Nephron (organoid): ENCODE results near the gene GRIK4.

Experiments used
- H3K27ac Mint-ChIP-seq, 3 experiments: 2 replicates each; pipeline ENCODE4 v1.8.0; 2020; ENCODE audit warnings: mixed read lengths in 3 of 3, mild to moderate bottlenecking in 2 of 3, moderate library complexity in 1 of 3
- H3K27me3 Mint-ChIP-seq: 2 replicates; pipeline ENCODE4 v1.8.0; 2021; ENCODE audit warnings: low read depth, mild to moderate bottlenecking, moderate library complexity, mixed read lengths
- H3K36me3 Mint-ChIP-seq: 2 replicates; pipeline ENCODE4 v1.8.0; 2020; ENCODE audit warnings: low read depth, mixed read lengths
- H3K4me1 Mint-ChIP-seq: 2 replicates; pipeline ENCODE4 v1.8.0; 2020; ENCODE audit warnings: mixed read lengths
- H3K4me3 Mint-ChIP-seq, 3 experiments: 2 replicates each; pipeline ENCODE4 v1.8.0; 2020; ENCODE audit warnings: mild to moderate bottlenecking in 3 of 3, mixed read lengths in 3 of 3, moderate library complexity in 2 of 3
- H3K9me3 Mint-ChIP-seq: 2 replicates; pipeline ENCODE4 v1.8.0; 2020; ENCODE audit warnings: mixed read lengths
- TF ChIP-seq, protein P1 (sequence below), 3 experiments: fragments of 200-600 bp; sonication (generic); IDR thresholded peaks; one replicate each; pipeline ENCODE4 v1.5.0; 2021; ENCODE audit warnings: antibody characterized with exemption in 3 of 3; ENCODE audit not compliant: unreplicated experiment in 3 of 3

Gene GRIK4

DNA sequence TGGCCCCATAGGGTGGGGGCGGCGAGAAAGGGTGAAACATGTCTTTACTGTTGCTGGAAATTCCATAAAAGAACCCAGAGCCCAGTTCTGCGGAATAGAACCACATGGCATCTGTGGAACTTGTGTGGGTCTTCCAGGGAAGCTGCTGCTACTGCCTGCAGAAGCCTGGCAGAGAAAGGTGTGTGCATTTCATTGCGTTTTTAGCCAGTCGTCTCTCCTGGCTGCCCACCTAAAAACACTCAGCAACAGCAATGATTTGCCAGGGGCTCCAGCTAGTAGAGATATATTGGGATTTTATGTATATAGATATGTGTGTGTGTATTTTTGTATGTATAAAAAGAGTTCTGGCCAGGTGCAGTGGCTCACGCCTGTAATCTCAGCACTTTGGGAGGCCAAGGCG lies 385.1 kb downstream of the GRIK4 start:
- Mint-ChIP-seq H3K36me3 (no peaks in the 10 kb centered on the region), H3K9me3 (no peaks in the 10 kb centered on the region), H3K27ac (no peak overlapping the region), H3K4me3 (no peak overlapping the region), H3K4me1 (peaks cover 6% of the 10 kb centered on the region), H3K27me3 (peaks cover 12% of the 10 kb centered on the region)
- TF ChIP-seq, protein P1, sequence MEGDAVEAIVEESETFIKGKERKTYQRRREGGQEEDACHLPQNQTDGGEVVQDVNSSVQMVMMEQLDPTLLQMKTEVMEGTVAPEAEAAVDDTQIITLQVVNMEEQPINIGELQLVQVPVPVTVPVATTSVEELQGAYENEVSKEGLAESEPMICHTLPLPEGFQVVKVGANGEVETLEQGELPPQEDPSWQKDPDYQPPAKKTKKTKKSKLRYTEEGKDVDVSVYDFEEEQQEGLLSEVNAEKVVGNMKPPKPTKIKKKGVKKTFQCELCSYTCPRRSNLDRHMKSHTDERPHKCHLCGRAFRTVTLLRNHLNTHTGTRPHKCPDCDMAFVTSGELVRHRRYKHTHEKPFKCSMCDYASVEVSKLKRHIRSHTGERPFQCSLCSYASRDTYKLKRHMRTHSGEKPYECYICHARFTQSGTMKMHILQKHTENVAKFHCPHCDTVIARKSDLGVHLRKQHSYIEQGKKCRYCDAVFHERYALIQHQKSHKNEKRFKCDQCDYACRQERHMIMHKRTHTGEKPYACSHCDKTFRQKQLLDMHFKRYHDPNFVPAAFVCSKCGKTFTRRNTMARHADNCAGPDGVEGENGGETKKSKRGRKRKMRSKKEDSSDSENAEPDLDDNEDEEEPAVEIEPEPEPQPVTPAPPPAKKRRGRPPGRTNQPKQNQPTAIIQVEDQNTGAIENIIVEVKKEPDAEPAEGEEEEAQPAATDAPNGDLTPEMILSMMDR (IDR thresholded peaks at IDR 0.05; ENCODE audit: unreplicated experiment in 3 of 3): no peak

DNA sequence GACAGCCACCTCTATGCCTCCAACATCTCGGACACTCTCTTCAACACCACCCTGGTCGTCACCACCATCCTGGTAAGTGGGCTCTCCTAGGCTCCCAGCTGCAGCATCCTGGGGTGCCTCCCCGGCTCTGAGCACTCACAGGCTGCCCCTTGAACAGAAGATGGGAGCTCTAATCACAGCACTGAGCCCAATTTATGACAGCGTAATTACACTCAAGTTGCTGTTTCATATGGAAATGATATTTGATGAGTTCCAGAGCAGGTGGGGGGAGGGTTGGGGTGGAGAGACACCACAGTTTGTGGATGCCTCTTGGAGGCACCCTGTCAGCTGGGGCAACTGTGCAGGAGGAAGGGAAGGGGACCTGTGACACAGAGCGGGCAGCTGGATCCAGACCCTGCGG lies 387.0 kb downstream of the GRIK4 start:
- Mint-ChIP-seq H3K27ac (no peak overlapping the region), H3K4me1 (peaks cover 6% of the 10 kb centered on the region), H3K27me3 (peaks cover 10% of the 10 kb centered on the region), H3K4me3 (no peak overlapping the region), H3K9me3 (no peaks in the 10 kb centered on the region), H3K36me3 (no peaks in the 10 kb centered on the region)
- TF ChIP-seq, protein P1 (IDR thresholded peaks at IDR 0.05; ENCODE audit: unreplicated experiment in 3 of 3): no peak

DNA sequence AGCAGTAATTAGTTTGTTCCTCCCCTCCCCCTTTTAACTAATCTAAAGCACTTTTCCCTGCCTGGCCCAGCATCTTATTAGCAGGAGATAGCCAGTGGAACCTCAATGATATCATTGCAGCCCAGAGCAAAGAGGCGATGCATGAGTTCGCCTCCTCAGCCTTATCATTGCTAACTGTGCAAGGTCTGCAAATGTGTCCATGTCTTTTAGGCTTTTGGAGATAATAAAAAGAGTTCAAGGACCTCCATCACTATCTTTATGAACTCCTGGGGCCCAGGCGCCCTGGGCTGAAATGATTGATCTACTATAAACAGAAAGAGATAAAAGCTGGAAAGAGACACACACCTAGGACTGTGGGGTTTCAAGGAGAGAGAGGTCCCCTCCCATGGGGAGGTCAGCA lies 388.2 kb downstream of the GRIK4 start:
- H3K36me3 Mint-ChIP-seq: no peaks in the 10 kb centered on the region
- TF ChIP-seq, protein P1 (IDR thresholded peaks at IDR 0.05; ENCODE audit: unreplicated experiment in 3 of 3): no peak
- H3K4me3 Mint-ChIP-seq: no peak overlapping the region
- peaks cover 7% of the 10 kb centered on the region for H3K27me3 Mint-ChIP-seq
- peaks cover under 1% of the 10 kb centered on the region for H3K4me1 Mint-ChIP-seq
- no peaks in the 10 kb centered on the region for H3K9me3 Mint-ChIP-seq
- H3K27ac Mint-ChIP-seq: no peak overlapping the region

DNA sequence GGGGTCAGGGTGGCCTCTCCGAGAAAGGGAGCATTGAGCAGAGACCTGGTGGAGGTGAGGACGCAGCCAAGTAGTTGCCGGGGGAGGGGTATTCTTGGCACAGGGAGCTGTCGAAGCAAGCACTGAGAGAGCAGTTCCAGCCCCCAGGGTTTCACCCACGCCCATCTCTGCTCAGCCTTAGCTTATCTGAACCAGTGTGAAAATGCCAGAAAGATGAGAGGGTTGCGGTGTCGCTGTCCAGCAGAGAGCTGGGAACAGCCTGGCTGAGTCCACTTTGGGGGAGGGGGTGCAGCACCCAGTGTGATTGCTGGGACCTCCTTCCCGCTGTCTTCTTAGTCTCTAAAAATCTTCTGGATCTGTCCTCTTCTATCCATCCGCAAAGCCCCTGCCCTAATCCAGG lies 389.1 kb downstream of the GRIK4 start:
- TF ChIP-seq, protein P1 (IDR thresholded peaks at IDR 0.05; ENCODE audit: unreplicated experiment in 3 of 3): no peak
- no peak overlapping the region for H3K27ac Mint-ChIP-seq
- no peaks in the 10 kb centered on the region for H3K4me1 Mint-ChIP-seq
- no peaks in the 10 kb centered on the region for H3K9me3 Mint-ChIP-seq
- no peak overlapping the region for H3K4me3 Mint-ChIP-seq
- H3K36me3 Mint-ChIP-seq: no peaks in the 10 kb centered on the region
- H3K27me3 Mint-ChIP-seq: peaks cover 6% of the 10 kb centered on the region

DNA sequence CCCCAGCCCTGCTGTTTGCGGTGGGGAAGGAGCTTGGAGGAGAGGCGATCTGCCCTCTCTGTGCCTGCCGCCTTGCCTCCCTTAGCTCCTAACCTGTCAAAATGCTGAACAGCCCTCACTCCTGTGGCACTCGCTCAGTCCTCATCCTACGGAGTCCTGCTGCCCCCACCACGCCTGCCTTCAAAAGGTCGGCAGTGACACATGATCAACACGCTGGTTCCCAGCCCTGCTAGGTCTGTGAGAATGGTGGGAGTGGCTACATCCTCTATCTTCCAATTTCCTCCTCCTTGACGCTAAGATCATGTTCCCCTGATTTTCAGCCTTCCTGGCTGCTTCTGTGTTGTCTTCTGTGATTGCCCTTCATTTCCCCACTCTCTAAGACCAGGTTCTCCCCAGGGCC lies 392.1 kb downstream of the GRIK4 start:
- Mint-ChIP-seq H3K27me3 (peaks cover 6% of the 10 kb centered on the region), H3K4me1 (peaks cover 12% of the 10 kb centered on the region), H3K27ac (no peak overlapping the region), H3K9me3 (no peaks in the 10 kb centered on the region), H3K36me3 (no peaks in the 10 kb centered on the region), H3K4me3 (no peak overlapping the region)
- TF ChIP-seq, protein P1 (IDR thresholded peaks at IDR 0.05; ENCODE audit: unreplicated experiment in 3 of 3): no peak

DNA sequence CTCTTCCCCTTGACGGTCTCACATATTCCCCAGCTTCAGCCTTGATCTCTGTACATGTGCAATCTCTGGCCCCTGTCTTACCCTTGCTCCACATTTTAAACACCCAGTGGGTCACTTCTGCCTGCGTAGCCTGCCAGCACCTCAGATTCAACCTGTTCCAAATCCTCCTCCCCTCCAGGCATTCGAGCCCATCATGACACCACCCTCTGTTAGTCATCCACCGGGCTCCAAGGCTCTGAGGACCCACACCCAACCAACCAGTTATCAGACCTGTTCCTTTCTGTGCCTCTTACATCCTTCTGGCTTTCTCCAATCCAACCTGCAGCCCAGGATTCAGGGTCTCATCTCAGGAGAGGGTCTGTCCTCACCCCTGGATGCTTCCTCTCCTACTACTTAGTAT lies 392.6 kb downstream of the GRIK4 start:
- Mint-ChIP-seq H3K27ac (no peak overlapping the region), H3K36me3 (no peaks in the 10 kb centered on the region), H3K4me3 (no peak overlapping the region), H3K4me1 (peaks cover 12% of the 10 kb centered on the region), H3K27me3 (peaks cover 6% of the 10 kb centered on the region), H3K9me3 (no peaks in the 10 kb centered on the region)
- TF ChIP-seq, protein P1 (IDR thresholded peaks at IDR 0.05; ENCODE audit: unreplicated experiment in 3 of 3): no peak
